ENCODE results near the gene RBM6. TPM values are rescaled to one million over a fixed set of nuclear protein-coding genes. Genes with fewer than 3 reads are reported as not detected.
A peak's percentile ranks its signal among the peaks of the same experiment; 100 is the strongest.

Gene RBM6
- total RNA-seq, 1 experiment from 2014 or later = 90.7 TPM

- no peaks in the 10 kb centered on the region for H3K9me3 ChIP-seq (ENCODE audit: control insufficient read depth, low read depth, low read length)
- no peak overlapping the region for H3K18ac ChIP-seq (ENCODE audit: insufficient read length, low read depth, low read length)
- no peak overlapping the region for H2BK12ac ChIP-seq (ENCODE audit: insufficient read length, low read depth, low read length)
- H2BK120ac ChIP-seq (ENCODE audit: low read depth, low read length, poor library complexity, severe bottlenecking) = no peak overlapping the region
- TF ChIP-seq, protein P1, sequence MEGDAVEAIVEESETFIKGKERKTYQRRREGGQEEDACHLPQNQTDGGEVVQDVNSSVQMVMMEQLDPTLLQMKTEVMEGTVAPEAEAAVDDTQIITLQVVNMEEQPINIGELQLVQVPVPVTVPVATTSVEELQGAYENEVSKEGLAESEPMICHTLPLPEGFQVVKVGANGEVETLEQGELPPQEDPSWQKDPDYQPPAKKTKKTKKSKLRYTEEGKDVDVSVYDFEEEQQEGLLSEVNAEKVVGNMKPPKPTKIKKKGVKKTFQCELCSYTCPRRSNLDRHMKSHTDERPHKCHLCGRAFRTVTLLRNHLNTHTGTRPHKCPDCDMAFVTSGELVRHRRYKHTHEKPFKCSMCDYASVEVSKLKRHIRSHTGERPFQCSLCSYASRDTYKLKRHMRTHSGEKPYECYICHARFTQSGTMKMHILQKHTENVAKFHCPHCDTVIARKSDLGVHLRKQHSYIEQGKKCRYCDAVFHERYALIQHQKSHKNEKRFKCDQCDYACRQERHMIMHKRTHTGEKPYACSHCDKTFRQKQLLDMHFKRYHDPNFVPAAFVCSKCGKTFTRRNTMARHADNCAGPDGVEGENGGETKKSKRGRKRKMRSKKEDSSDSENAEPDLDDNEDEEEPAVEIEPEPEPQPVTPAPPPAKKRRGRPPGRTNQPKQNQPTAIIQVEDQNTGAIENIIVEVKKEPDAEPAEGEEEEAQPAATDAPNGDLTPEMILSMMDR (conservative IDR thresholded peaks at IDR 0.05) = no peak
- H3K79me1 ChIP-seq (ENCODE audit: insufficient read depth, low read depth, low read length, poor library complexity, severe bottlenecking) = no peaks in the 10 kb centered on the region
- H3K36me3 Mint-ChIP-seq (ENCODE audit: insufficient read depth in 1 of 3, low read depth in 3 of 3) = peaks cover 21 to 51% (median 48%) of the 10 kb centered on the region in 3 experiments
- no peak overlapping the region for H4K5ac ChIP-seq (ENCODE audit: insufficient read length, low read depth, low read length)
- peaks cover 6% of the 10 kb centered on the region; the same call in 1 of the 2 replicates for H3K4me1 ChIP-seq (ENCODE audit: insufficient read depth, low read length)
- H3K14ac ChIP-seq (ENCODE audit: insufficient read depth, low read length) = no peak overlapping the region
- H3K27ac Mint-ChIP-seq = peak overlapping the region in 1 of 3 experiments; percentile 59; a peak in 3 of 7 replicates
- H3K4me3 Mint-ChIP-seq = no peak overlapping the region
- H3K4ac ChIP-seq (ENCODE audit: low read depth, low read length) = no peak overlapping the region
- no peaks in the 10 kb centered on the region for H4K20me1 ChIP-seq (ENCODE audit: control insufficient read depth, insufficient read depth, insufficient read length)
- H3K23me2 ChIP-seq (ENCODE audit: insufficient read length, low read depth, low read length, poor library complexity, severe bottlenecking) = no peaks in the 10 kb centered on the region
- 0 out of 2 replicates have a peak, but pooled peaks cover 2% of the 10 kb centered on the region for H3K79me2 ChIP-seq (ENCODE audit: insufficient read depth, low read length)
- no peak overlapping the region for H3K23ac ChIP-seq (ENCODE audit: insufficient read length, low read depth, low read length)
- WGBS (ENCODE audit: extremely low coverage, insufficient read length, low lambda C conversion rate) = no CpG with 5 or more reads among the region's 3 CpGs
- H3T11ph ChIP-seq (ENCODE audit: low read length) = no peak overlapping the region
- no peak overlapping the region for H2BK15ac ChIP-seq (ENCODE audit: low read depth, low read length)
- no peak overlapping the region for H2AK5ac ChIP-seq (ENCODE audit: insufficient read length, low read length)
- peaks cover 10 to 12% of the 10 kb centered on the region in 2 experiments for H3K4me1 Mint-ChIP-seq
- no peak for DNase-seq
- no peak overlapping the region for H2BK5ac ChIP-seq (ENCODE audit: insufficient read length, low read length)
- H3K9me3 Mint-ChIP-seq = no peaks in the 10 kb centered on the region
- H3K9ac ChIP-seq (ENCODE audit: extremely low read depth, insufficient read length, low read length) = no peak overlapping the region
- no peak overlapping the region for H4K8ac ChIP-seq (replicated peaks; ENCODE audit: insufficient read length, low read depth, low read length)
- H3K56ac ChIP-seq (ENCODE audit: insufficient read length, low read depth, low read length) = no peak overlapping the region
- no peak overlapping the region for H2BK20ac ChIP-seq (ENCODE audit: low read depth, low read length, poor library complexity, severe bottlenecking)
- H2AFZ ChIP-seq (ENCODE audit: low read length) = no peak overlapping the region
- H3K27ac ChIP-seq (ENCODE audit: insufficient read length, low read depth, low read length) = no peak overlapping the region
- H4K91ac ChIP-seq (ENCODE audit: insufficient read length, low read depth, low read length) = no peak overlapping the region
- H3K27me3 ChIP-seq (ENCODE audit: insufficient read depth, low read length) = no peaks in the 10 kb centered on the region
- H3K27me3 Mint-ChIP-seq (ENCODE audit: low read depth) = no peaks in the 10 kb centered on the region
- no peak overlapping the region for H3K4me2 ChIP-seq (ENCODE audit: insufficient read depth, insufficient read length, low read length)
These were observed 63.3 kb downstream of the RBM6 start for GRCh38 chr3:50003216-50003615.
